Memory B cell (primary cell): Measurements from ENCODE around the gene GLCCI1.
"Not testable (repeated sequence)": the region's sequence is repeated elsewhere in the genome, so short reads cannot be mapped to it uniquely, and the experiment has no call there.

ENCODE experiments used
- ATAC-seq: fragments of 150-1000 bp; cut with Tn5 transposase; 2 replicates; pipeline ENCODE4 v1.10.0; 2021; ENCODE audit warnings: low read depth, mild to moderate bottlenecking, moderate library complexity
- DNase-seq, 2 donors: peaks; one replicate each; pipeline ENCODE4 v3.0.0; 2022; ENCODE audit warnings: low spot score in 2 of 2
- H3K27ac Mint-ChIP-seq: one replicate; pipeline ENCODE4 v1.8.0; 2022; ENCODE audit warnings: mild to moderate bottlenecking, moderate library complexity, mixed read lengths
- H3K27me3 Mint-ChIP-seq: one replicate; pipeline ENCODE4 v1.8.0; 2022; ENCODE audit warnings: mixed read lengths
- H3K36me3 Mint-ChIP-seq: one replicate; pipeline ENCODE4 v1.8.0; 2022; ENCODE audit warnings: mild to moderate bottlenecking, mixed read lengths
- H3K4me1 Mint-ChIP-seq: one replicate; pipeline ENCODE4 v1.8.0; 2022; ENCODE audit warnings: mixed read lengths
- H3K4me3 Mint-ChIP-seq: one replicate; pipeline ENCODE4 v1.8.0; 2022; ENCODE audit warnings: mild to moderate bottlenecking, moderate library complexity, mixed read lengths
- H3K9me3 Mint-ChIP-seq: one replicate; pipeline ENCODE4 v1.8.0; 2022; ENCODE audit warnings: mixed read lengths

The GLCCI1 gene

DNA sequence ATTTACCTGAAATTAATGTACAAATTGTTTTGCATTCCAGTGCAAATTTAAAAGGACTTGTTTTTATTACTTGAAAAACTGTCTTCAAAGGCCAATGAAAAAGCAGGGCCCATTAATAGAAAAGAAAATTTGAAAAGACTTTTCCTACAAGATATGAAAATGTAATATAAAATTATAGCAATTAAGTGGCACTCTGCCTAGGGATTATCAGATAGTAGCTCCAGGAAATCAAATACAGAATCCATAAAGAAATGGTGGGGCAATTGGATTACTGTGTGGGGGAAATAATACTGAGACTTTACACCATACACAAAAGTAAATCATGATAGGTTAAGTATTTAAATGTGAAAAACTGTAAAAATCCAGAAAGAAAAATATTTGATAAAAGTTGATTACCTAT is 89.7 kb downstream of the GLCCI1 start:
- DNase-seq: no peak
- Mint-ChIP-seq H3K4me1 (peaks cover 2% of the 10 kb centered on the region), H3K27ac (no peak overlapping the region), H3K36me3 (peaks cover 28% of the 10 kb centered on the region), H3K27me3 (no peaks in the 10 kb centered on the region), H3K4me3 (no peak overlapping the region), H3K9me3 (peaks cover 3% of the 10 kb centered on the region)
- ATAC-seq: no peak

DNA sequence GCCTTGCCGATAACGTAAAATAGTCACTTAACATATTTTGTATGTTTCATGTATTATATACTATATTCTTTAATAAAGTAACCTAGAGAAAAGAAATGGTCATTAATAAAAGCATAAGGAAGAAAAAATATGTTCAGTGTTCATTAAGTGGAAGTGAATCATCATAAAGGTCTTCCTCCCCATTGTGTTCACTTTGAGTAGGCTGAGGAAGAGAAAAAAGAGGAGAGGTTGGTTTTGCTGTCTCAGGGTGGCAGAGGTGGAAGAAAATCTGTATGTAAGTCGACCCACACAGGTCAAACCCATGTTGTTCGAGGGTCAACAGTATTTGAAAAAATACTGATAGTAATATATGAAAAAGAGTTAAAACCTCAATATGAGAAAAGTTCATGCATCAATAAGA is 90.3 kb downstream of the GLCCI1 start:
- Mint-ChIP-seq H3K4me3 (no peak overlapping the region), H3K36me3 (peaks cover 30% of the 10 kb centered on the region), H3K4me1 (peaks cover 2% of the 10 kb centered on the region), H3K27me3 (no peaks in the 10 kb centered on the region), H3K27ac (no peak overlapping the region), H3K9me3 (peaks cover 3% of the 10 kb centered on the region)
- ATAC-seq (no peak), DNase-seq (no peak)

DNA sequence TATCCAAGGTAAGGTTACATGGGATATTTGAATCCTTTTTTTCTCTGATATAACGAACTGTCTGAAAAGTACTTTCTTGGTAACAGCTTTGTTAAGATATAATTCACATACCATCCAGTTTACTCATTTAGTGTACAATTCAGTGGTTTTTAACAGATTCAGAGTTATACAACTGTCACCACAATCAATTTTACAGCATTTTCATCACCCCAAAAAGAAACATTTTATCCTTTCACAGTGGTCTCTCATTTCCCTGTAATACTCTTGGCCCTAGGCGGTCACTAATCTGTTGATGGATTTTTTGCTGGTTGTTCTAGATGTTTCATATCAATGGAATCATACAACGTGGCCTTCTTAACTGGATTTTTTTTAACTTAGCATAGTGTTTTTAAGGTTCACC is 91.6 kb downstream of the GLCCI1 start:
- Mint-ChIP-seq H3K27me3 (no peaks in the 10 kb centered on the region), H3K4me3 (no peak overlapping the region), H3K4me1 (peaks cover 6% of the 10 kb centered on the region), H3K9me3 (peaks cover 3% of the 10 kb centered on the region), H3K27ac (no peak overlapping the region), H3K36me3 (peaks cover 35% of the 10 kb centered on the region)
- DNase-seq (no peak), ATAC-seq (no peak)

DNA sequence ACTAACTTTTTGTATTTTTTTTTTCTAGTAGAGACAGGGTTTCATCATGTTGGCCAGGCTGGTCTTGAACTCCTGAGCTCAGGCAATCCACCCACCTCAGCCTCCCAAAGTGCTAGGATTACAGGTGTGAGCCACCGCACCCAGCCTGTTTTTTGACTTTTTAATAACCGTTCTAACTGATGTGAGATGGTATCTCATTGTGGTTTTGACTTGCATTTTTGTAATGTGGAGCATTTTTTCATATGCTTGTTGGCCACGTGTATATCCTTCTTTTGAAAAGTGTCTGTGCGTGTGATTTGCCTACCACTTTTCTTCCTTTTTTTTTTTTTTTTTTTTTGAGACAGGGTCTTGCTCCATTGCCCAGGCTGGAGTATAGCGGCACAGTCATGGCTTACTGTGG is 94.7 kb downstream of the GLCCI1 start:
- H3K4me3 Mint-ChIP-seq, ATAC-seq, H3K4me1 Mint-ChIP-seq, H3K9me3 Mint-ChIP-seq, DNase-seq, H3K27ac Mint-ChIP-seq, H3K27me3 Mint-ChIP-seq: not testable (repeated sequence)
- peaks cover 46% of the 10 kb centered on the region for H3K36me3 Mint-ChIP-seq

DNA sequence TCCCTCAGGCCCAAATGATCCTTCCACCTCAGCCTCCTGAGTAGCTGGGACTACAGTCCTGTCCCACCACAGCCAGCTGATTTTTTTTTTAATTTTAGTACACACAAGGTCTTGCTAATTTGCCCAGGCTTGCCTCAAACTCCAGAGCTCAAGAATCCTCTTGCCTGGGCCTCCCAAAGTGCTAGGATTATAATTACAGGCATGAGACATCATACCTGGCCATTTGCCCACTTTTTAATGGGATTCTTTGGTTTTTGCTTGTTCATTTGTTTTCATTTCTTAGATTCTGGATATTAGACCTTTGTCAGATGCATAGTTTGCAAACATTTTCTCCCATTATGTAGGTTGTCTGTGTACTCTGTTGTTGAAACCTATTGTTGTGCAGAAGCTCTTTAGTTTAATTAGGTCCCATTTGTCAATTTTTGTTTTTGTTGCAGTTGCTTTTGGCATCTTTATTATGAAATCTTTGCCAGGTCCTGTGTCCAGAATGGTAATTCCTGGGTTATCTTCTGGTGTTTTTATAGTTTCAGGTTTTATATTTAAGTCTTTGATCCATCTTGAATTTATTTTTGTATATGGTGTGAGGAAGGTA is 95.2 kb downstream of the GLCCI1 start:
- Mint-ChIP-seq H3K4me1 (peaks cover 8% of the 10 kb centered on the region), H3K36me3 (peaks cover 49% of the 10 kb centered on the region), H3K27me3 (no peaks in the 10 kb centered on the region), H3K9me3 (peaks cover 3% of the 10 kb centered on the region), H3K4me3 (no peak overlapping the region), H3K27ac (no peak overlapping the region)
- no peak for ATAC-seq
- DNase-seq: no peak

DNA sequence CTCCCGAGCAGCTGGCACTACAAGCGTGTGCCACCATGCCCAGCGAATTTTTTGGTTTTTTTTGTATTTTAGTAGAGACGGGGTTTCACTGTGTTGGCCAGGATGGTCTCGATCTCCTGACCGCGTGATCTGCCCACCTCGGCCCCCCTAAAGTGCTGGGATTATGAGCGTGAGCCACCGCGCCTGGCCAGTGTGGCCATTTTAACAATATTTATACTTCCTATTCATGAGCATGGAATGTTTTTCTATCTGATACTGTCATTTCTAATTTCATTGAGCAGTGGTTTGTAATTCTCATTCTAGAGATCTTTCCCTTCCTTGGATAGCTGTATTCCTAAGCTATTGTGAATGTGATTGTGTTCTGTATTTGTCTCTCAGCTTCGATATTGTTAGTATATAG is 96.2 kb downstream of the GLCCI1 start:
- H3K4me1 Mint-ChIP-seq: peaks cover 10% of the 10 kb centered on the region
- peaks cover 3% of the 10 kb centered on the region for H3K9me3 Mint-ChIP-seq
- no peak overlapping the region for H3K27ac Mint-ChIP-seq
- ATAC-seq (no peak), DNase-seq (no peak)
- H3K4me3 Mint-ChIP-seq: no peak overlapping the region
- no peaks in the 10 kb centered on the region for H3K27me3 Mint-ChIP-seq
- H3K36me3 Mint-ChIP-seq: peaks cover 51% of the 10 kb centered on the region

DNA sequence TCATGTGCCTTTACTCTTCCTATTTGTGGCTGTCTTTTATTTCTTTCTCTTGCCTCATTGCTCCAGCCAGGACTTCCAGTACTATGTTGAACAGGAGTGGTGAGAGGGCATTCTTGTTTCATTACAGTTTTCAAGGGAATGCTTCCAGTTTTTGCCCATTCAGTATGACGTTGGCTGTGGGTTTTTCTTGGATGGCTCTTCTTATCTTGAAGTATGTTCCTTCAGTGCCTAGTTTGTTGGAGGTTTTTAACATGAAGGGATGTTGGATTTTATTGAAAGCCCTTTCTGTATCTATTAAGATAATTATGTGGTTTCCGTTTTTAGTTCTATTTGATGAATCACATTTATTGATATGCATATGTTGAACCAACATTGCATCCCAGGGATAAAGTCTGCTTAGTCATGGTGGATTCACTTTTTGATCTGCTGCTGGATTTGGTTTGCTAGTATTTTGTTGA is 96.8 kb downstream of the GLCCI1 start:
- Mint-ChIP-seq H3K4me3 (no peak overlapping the region), H3K9me3 (peaks cover 3% of the 10 kb centered on the region), H3K27me3 (no peaks in the 10 kb centered on the region), H3K4me1 (peaks cover 10% of the 10 kb centered on the region), H3K36me3 (peaks cover 48% of the 10 kb centered on the region), H3K27ac (no peak overlapping the region)
- no peak for DNase-seq
- no peak for ATAC-seq

DNA sequence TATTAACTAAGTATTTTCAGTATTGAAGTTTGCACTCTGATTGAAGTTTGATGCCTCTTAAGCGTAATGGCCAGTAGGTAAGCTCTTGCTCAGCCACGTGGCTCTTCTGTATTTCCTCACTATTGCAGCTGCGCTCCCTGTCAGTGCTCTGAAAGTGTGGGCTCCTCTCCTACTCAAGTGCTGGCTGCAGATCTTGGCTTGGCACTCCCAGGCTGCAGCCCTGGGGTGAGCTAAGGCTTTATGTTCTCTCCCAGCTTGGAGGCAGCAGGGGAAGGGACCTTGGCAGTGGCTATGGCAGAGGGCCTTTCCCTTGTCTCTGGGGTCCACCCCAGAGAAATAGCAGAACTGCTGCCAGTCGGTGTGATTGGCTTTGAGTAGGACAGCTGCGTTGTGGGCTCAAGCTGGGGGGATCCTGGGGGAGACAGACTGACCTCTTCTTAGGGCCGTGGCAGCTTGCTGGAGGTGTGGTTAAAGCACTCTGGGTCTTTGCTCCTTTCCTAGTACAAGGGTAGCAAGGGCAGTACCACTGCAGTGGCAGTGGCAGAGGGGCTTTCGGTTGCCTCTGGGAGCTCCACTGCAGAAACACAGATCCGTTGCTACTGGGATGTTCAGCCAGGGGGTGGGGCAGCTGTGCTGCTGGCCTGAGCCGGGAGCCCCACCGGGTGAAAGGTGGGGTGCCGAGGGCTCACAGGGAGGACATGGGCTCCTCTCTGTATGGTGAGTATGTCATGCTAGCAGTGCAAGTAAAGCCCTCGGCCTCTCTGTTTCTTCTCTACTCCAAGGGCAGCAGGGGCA is 100.5 kb downstream of the GLCCI1 start:
- Mint-ChIP-seq H3K4me3 (no peak overlapping the region), H3K9me3 (no peaks in the 10 kb centered on the region), H3K27ac (no peak overlapping the region), H3K4me1 (peaks cover 13% of the 10 kb centered on the region), H3K27me3 (no peaks in the 10 kb centered on the region), H3K36me3 (peaks cover 48% of the 10 kb centered on the region)
- ATAC-seq (no peak), DNase-seq (no peak)

DNA sequence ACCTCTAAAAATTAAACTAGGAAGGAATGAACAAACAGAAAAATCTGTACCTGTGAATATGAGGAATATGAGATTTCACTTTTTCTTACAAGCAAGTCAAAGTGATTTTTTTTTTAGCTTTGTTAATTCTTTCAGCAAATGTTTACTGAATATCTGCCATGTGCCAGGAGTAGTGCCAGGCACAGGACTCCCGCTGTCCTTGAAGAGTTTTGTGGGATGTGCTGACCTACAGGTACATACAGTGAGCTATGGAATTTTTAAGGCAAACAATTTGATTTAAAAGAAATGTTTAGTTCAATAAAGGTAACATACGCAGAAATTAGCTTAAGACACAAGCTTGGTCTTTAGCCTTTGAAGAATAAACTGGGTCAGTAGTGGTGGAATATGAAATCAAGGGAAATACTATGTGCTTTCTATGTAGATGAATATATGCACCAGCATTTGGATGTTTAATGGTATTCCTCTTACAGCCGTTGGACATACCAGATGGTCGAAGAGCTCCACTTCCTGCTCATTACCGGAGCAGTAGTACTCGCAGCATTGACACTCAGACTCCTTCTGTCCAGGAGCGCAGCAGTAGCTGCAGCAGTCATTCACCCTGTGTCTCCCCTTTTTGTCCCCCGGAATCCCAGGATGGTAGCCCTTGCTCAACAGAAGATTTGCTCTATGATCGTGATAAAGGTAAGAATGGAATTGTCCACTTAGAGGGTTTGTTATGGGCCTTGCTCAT is 102.0 kb downstream of the GLCCI1 start:
- no peaks in the 10 kb centered on the region for H3K9me3 Mint-ChIP-seq
- ATAC-seq (no peak), DNase-seq (no peak)
- peaks cover 45% of the 10 kb centered on the region for H3K36me3 Mint-ChIP-seq
- no peak overlapping the region for H3K4me3 Mint-ChIP-seq
- no peak overlapping the region for H3K27ac Mint-ChIP-seq
- no peaks in the 10 kb centered on the region for H3K27me3 Mint-ChIP-seq
- H3K4me1 Mint-ChIP-seq: peaks cover 8% of the 10 kb centered on the region

DNA sequence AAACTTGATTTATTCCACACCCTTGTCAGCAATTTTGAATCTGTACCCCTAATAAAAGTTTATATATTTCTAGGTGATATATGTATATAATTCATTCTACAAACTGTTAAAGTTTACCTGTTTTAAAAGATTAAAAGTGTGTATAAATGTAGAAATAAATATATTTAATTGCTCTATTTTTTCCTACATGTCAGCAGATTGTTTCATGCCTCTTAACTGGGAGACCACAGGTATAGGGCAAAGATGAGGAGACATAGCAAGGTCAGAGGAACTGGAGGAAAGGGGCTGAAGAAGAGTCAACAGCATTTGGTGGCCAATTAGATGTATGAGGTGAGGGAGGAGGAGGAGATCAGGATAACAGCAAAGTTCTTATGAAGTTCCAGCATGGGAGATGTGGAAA is 109.8 kb downstream of the GLCCI1 start:
- DNase-seq (no peak), ATAC-seq (no peak)
- no peak overlapping the region for H3K27ac Mint-ChIP-seq
- H3K4me1 Mint-ChIP-seq: peaks cover 3% of the 10 kb centered on the region
- H3K36me3 Mint-ChIP-seq: peaks cover 13% of the 10 kb centered on the region
- no peak overlapping the region for H3K4me3 Mint-ChIP-seq
- H3K9me3 Mint-ChIP-seq: no peaks in the 10 kb centered on the region
- no peaks in the 10 kb centered on the region for H3K27me3 Mint-ChIP-seq

DNA sequence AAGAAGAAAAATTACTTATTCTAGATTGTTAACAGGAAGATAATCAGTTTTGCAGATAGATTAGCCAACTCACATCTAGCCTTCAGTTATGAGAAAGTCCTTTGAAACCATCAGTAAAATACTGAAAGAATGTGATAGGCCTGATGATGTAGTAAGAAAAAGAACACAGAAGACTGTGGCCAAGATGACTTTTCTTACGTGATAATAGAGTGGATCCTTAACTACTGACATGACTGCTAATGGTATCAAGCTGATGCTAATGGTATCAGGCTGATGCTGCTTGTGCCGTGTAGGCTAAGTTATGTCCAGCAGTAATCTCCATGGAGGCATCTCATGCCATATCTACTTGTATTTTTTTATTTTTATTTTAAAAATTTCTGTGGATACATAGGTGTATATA is 114.2 kb downstream of the GLCCI1 start:
- Mint-ChIP-seq H3K36me3 (peaks cover 15% of the 10 kb centered on the region), H3K27me3 (no peaks in the 10 kb centered on the region), H3K4me3 (no peak overlapping the region), H3K9me3 (no peaks in the 10 kb centered on the region), H3K4me1 (peaks cover 3% of the 10 kb centered on the region), H3K27ac (no peak overlapping the region)
- ATAC-seq (no peak), DNase-seq (no peak)

DNA sequence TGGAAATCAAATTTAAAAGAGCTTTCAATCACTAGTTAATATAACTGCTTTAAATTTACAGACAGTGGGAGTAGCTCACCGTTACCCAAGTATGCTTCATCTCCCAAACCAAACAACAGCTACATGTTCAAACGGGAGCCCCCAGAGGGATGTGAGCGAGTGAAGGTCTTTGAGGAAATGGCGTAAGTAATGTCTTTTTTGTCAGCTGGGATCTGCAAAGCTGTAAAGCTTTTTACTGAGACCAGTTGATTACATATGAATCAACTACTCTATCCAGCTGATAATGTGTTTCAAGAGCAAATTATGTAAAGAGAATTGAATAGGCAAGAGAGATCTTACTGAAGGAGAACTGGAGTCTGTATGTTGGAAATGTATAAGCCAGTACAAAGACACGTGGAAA is 116.2 kb downstream of the GLCCI1 start:
- no peak overlapping the region for H3K4me3 Mint-ChIP-seq
- H3K27ac Mint-ChIP-seq: no peak overlapping the region
- no peaks in the 10 kb centered on the region for H3K27me3 Mint-ChIP-seq
- no peak for ATAC-seq
- H3K9me3 Mint-ChIP-seq: no peaks in the 10 kb centered on the region
- H3K36me3 Mint-ChIP-seq: peaks cover 16% of the 10 kb centered on the region
- H3K4me1 Mint-ChIP-seq: no peaks in the 10 kb centered on the region
- no peak for DNase-seq

DNA sequence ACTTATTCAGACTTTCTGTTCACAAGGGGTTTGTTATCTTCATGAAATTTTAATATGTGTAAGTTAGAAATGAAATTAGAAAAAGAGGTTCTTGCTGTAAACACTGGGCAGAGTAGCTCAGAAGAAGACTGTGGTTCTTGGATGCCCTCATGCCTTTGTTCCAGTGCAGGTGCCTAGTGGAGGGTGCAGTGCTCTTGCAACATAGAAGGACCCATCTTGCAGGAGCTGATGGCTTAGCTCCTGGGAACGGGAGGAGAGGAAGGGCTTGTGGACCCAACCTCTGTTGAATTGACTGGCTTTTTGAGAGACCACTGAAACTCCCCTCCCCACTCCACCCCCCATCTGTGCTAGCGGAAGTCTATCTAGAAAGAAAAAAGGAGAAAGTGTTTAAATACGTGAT is 116.8 kb downstream of the GLCCI1 start:
- no peak overlapping the region for H3K27ac Mint-ChIP-seq
- no peak overlapping the region for H3K4me3 Mint-ChIP-seq
- ATAC-seq (no peak), DNase-seq (no peak)
- H3K27me3 Mint-ChIP-seq: no peaks in the 10 kb centered on the region
- peaks cover 16% of the 10 kb centered on the region for H3K36me3 Mint-ChIP-seq
- peaks cover 5% of the 10 kb centered on the region for H3K4me1 Mint-ChIP-seq
- H3K9me3 Mint-ChIP-seq: no peaks in the 10 kb centered on the region

DNA sequence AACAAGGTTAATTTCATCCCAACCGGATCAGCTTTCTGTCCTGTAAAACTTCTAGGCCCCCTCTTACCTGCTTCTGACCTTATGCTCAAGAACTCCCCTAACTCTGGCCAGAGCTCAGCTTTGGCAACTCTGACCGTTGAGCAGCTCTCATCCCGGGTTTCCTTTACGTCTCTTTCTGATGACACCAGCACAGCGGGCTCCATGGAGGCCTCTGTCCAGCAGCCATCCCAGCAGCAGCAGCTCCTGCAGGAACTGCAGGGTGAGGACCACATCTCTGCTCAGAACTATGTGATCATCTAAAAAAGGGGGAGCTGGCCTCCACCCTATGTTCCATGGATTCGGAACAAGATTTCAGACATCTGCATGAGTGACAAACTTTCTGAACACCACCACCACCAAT is 117.6 kb downstream of the GLCCI1 start:
- H3K4me1 Mint-ChIP-seq: peaks cover 5% of the 10 kb centered on the region
- ATAC-seq (no peak), DNase-seq (no peak)
- H3K27ac Mint-ChIP-seq: no peak overlapping the region
- peaks cover 17% of the 10 kb centered on the region for H3K36me3 Mint-ChIP-seq
- no peak overlapping the region for H3K4me3 Mint-ChIP-seq
- no peaks in the 10 kb centered on the region for H3K9me3 Mint-ChIP-seq
- no peaks in the 10 kb centered on the region for H3K27me3 Mint-ChIP-seq
